ENCODE measurements around the gene TXN2.

Gene TXN2

DNA sequence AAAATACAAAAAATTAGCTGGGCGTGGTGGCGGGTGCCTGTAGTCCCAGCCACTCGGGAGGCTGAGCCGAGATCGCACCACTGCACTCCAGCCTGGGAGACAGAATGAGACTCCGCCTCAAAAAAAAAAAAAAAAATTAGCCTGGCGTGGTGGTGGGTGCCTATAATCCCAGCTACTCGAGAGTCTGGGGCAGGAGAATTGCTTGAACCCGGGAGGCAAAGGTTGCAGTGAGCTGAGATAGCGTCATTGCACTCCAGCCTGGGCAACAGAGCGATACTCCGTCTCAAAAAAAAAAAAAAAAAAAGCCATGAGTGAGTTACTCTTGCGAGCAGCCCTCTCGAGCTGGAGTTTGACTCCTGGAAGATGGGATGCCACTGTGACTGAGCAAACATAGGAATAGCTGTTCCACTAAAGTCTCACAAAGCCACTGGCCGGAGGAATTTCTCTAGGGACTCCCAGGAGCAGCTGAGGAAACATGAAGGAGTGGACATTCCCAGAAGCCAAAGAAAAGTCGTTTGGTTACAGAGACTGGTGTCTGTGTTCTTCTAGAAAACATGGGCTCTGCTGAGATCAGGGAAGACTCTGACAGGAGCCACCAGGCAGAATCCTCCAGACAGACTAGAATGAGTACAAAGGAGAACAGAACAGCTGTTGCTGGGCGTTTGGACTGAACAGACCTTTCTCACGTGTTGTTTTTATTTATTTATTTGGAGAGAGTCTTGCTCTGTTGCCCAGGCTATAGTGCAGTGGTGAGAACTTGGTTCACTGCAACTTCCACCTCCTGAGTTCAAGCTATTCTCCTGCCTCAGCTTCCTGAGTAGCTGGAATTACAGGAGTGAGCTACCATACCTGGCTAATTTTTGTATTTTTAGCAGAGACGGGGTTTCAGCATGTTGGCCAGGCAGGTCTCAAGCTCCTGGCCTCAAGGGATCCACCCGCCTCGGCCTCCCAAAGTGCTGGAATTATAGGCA, 61.2 kb downstream of the TXN2 start:
- no peak for DNase-seq (ENCODE audit: low spot score)
- in situ Hi-C loops (cut with MboI; ENCODE audit: low sequenced_read_pairs, unreplicated experiment): no loop called here
- TF ChIP-seq CTCF (IDR thresholded peaks at IDR 0.05; ENCODE audit: borderline replicate concordance, control extremely low read depth, extremely low read depth, insufficient read depth, missing control alignments): no peak

GRCh38 chr22:36419177-36419911, 62.1 kb downstream of the TXN2 start:
- in situ Hi-C loops (cut with MboI; ENCODE audit: low sequenced_read_pairs, unreplicated experiment): no loop called here
- TF ChIP-seq CTCF (IDR thresholded peaks at IDR 0.05; ENCODE audit: borderline replicate concordance, control extremely low read depth, extremely low read depth, insufficient read depth, missing control alignments): no peak
- no peak for DNase-seq (ENCODE audit: low spot score)

GRCh38 chr22:36417281-36417686, 64.2 kb downstream of the TXN2 start:
- DNase-seq (ENCODE audit: low spot score): no peak
- no peak for TF ChIP-seq CTCF (IDR thresholded peaks at IDR 0.05; ENCODE audit: borderline replicate concordance, control extremely low read depth, extremely low read depth, insufficient read depth, missing control alignments)
- in situ Hi-C loops (cut with MboI; ENCODE audit: low sequenced_read_pairs, unreplicated experiment): no loop called here
